Measurements from ENCODE around the gene SH2B3.
"Not testable (repeated sequence)": the region's sequence is repeated elsewhere in the genome, so short reads cannot be mapped to it uniquely, and the experiment has no call there.

The SH2B3 gene

DNA sequence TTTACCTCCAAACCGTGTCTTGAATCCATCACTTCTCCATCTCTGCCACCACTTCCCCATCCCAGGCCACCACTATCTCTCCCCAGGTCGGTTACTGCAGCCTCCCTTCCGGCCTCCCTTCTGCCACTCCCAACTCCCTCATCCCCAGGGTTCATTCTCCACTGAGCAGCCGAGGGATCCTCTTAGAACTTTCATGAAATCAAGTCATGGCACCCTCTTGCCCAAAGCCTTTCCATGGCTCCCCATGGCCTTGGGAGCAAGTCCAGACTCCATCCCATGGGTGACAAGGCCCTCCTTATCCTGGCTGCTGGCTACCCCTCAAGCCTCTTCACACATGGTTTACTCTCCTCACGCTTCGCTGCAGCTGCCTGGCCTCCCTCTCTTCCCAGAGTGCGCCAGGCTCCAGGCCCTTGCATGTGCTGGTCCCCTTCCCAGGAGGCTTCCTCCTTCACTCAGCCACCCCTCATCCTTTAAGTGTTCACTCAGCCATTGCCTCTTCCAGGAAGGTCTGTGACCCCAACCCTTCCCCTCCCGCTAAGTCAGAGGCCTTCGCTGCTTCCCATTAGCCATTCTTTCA lies 17.9 kb upstream of the SH2B3 start:
- DNase-seq, result no peak

GRCh38 chr12:111389635-111390034 lies 16.1 kb upstream of the SH2B3 start:
- DNase-seq, result no peak

- no peak for DNase-seq
These were observed 14.8 kb upstream of the SH2B3 start for GRCh38 chr12:111390910-111391309.

DNA sequence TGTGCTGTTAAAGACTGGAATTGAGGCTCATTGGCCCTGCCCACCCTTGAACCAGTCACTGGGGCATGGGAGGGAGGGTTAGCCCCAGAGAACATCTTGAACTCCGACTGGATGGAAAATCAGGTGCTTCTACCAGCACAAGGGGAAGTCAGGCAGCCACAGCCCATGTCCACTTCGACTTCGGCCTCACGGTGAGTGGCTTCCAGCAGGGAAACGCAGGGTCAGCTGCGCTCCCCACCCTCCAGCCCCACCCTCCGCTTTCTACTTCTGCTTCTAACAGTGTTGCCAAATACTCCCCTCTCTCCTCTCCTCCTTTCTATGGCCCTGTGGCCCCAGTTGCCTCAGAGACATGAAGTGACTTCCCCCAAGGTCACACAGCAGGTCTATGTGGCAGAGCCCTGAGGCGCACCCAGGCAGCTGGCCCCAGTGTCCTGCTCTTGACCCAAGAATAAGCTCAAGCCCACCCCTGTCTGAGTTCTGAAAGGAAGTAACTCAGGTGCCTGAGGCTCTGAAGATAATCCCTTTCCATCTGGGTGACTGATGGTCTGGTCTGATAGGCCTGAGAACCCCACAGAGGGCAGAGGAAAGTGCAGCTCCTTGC lies 11.9 kb upstream of the SH2B3 start:
- DNase-seq, result no peak

DNA sequence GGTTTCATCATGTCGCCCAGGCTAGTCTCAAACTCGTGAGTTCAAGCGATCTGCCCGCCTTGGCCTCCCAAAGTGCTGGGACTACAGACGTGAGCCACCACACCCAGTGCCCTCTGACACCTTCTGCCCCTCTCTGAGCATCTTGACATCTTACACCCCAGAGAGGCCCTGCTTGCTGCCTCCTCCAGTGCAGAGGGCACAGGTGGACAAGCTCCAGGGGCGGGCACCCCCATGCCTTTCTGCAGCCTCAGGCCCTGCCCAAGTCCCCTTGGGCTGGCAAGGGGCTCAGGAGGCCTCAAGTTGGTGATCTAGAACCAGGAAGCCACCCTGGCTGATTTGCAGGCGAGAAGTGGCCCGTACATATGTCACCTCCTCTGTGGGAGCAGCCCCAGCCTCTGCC lies 11.2 kb upstream of the SH2B3 start:
- DNase-seq, result no peak

- no peak for DNase-seq
These were observed 10.2 kb upstream of the SH2B3 start for GRCh38 chr12:111395336-111396187.

GRCh38 chr12:111396271-111396670 lies 9.5 kb upstream of the SH2B3 start:
- DNase-seq, result not testable (repeated sequence)

DNA sequence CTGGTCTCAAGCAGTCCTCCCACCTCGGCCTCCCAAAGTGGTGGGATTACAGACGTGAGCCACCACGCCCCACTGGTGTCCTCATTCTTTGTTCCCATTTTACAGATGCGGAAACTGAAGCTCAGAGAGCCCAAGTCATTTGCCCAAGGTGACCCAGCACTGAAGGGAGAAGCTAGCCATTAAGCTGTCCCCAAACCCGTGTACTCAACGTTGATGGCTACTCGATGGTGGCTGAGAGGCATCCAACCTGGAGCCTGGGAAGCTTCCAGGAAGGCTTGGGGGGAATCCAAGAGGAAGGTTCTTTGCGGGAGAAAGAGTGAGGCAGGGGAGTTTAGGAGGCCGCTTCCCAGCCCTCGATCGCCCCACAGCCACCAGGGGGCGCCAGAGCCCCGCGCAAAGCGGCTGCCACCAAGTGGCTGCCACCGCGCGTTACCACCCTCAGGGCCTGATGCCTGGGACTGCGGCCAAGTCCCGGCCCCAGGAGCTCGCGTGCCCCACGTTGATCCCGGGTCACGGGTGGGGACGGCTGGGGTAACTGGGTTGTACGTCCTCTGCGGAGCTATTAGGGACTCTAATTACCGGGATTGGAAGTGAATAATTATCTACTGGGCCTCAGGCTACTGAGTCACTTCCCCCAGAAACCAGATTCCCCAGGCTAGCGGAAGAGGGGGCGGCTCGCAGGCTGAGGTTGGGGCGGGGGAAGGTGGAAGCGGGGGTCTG lies 8.8 kb upstream of the SH2B3 start:
- peak; percentile 39 for DNase-seq

GRCh38 chr12:111398530-111398929 lies 7.2 kb upstream of the SH2B3 start:
- DNase-seq, result no peak

DNA sequence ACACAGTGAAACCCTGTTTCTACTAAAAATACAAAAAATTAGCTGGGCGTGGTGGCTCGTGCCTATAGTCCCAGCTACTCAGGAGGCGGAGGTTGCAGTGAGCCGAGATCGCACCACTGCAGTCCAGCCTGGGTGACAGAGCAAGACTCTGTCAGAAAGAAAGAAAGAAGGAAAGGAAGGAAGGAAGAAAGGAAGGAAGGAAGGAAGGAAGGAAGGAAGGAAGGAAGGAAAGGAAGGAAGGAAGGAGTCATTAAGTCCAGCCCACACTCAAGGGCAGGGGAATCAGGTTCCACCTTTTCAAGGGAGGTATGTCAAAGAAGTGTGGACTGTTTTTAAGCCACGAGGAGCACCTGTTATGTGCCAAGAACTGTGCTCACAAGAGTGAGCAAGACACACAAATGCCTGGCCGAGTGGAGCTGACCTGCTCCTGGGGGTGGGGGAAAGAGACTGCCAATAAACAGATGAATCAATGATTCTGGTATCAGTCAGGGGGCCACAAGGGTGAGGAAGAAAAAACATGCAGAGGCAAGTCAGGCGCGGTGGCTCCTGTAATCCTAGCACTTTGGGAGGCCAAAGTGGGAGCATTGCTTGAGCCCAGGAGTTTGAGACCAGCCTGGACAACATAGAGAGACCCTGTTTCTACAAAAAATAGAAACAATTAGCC lies 5.8 kb upstream of the SH2B3 start:
- not testable (repeated sequence) for DNase-seq

GRCh38 chr12:111401167-111401605 lies 4.5 kb upstream of the SH2B3 start:
- DNase-seq, result no peak

DNA sequence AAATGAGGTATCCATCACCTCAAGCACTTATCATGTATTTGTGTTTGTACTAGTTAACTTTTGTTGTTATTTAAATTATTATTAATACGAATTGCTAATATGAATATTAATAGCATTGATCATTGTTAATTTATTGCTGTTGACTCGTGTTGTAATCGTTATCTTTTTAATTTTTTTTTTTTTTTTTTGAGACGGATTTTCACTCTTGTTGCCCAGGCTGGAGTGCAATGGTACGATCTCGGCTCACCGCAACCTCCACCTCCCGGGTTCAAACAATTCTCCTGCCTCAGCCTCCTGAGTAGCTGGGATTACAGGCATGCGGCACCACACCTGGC lies 3.3 kb upstream of the SH2B3 start:
- not testable (repeated sequence) for DNase-seq

- no peak for DNase-seq
These were observed 1.2 kb upstream of the SH2B3 start for GRCh38 chr12:111404362-111405148.

- DNase-seq, result peak; percentile 85
These were observed 419 bp upstream of the SH2B3 start for GRCh38 chr12:111405149-111405858.

GRCh38 chr12:111406474-111407376 lies 1.0 kb downstream of the SH2B3 start:
- DNase-seq, result no peak

DNA sequence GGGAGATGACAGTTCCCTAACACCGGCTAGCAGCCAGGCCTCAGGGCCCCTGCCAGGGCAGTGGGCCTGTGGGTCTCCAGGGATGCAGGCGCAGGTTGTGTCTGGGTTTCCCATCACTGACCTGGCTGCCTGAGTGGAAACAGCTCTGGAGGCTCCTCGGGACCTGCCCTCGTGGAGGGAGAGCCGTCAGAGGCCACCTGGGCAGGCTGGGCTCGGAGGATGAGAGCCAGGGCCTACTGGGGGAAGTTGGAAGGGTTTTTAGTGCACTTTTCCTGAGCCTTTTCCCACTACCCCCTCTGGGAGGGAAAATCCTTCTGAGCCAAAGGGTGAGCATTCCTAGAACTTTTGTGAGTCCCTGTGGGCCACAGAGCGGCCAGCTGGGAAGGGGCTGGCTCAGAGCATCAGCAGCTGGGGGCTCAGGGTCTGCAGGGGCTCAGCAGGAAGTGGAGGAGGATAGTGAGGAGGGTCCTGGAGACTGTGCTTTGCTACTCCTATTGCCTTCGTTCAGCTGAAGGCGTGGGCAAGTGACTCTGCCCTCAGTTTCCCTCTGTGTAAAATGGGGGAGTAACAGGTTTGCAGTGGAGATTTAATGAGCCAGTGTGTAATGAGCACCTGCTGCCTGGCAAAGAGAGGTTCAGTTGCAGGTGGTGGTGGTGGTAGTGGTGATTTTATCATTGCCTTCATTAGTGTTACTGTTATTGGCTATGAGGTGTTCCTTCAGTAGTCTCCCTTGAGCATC lies 1.8 kb downstream of the SH2B3 start:
- no peak for DNase-seq

DNA sequence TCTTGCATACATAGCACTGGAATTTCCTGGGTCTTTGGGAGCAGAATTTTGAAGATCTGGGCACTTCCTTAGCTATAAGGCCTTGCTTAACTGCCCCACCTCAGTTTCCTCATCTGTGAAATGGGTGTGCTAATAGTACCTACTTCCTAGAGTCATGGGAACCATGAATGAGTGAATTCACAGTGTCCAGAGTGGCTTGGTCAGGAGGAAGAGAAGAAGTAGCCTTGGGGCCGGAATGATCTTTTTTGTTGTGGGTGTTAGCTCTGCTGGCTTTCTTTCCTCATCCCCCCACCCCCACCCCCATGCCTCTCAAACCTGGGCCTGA lies 2.4 kb downstream of the SH2B3 start:
- DNase-seq, result no peak

DNA sequence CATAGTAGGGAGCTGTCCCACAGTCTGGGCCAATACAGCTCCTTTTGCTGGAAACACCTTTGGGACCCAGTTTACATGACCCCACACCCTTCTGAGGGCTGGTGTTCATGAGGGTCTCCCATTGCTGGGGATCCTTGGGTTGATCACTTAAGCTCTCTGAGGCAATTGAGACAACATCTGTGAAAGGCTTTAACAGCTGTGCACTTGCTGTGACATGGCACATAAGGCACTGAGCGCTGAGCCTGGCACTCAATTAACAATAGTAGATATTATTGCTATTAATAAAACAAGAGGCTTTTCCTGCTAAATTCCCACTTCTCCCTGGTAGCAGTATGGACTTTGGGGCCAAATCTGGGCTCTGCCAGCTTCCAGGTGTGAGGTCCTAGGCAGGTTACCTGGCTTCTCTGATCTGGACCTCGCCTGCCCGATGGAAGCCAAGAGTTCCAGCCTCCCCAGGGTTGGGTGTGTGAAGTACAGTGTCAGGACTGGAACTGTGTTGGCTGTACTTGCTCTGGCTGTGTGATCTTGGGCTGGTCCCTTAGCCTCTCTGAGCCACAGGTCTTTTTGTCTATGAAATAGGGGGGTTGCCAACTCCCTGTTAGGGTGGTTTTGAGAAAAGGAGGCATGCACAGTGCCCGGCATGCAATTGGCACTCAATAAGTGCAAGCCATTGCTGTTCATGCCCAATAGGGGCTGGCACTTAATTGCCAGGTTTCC lies 3.1 kb downstream of the SH2B3 start:
- DNase-seq, result no peak

GRCh38 chr12:111409403-111409779 lies 3.7 kb downstream of the SH2B3 start:
- no peak for DNase-seq

Data from NCI-H526 treated with DMSO at 0.1 percent for 48 hours (cell line).